Endothelial cell (in vitro differentiated cells): ENCODE measurements around the gene POLD2. TPM values are rescaled to one million over a fixed set of nuclear protein-coding genes. Genes with fewer than 3 reads are reported as not detected.
"Not testable (repeated sequence)": the region's sequence is repeated elsewhere in the genome, so short reads cannot be mapped to it uniquely, and the experiment has no call there.

ENCODE experiments used
- DNase-seq: peaks from one replicate; pipeline ENCODE4 v3.0.0; 2021; ENCODE audit warnings: low spot score
- H3K27ac Mint-ChIP-seq: one replicate; pipeline ENCODE4 v1.8.0; 2021; ENCODE audit warnings: mixed read lengths, inconsistent platforms; ENCODE audit not compliant: unreplicated experiment
- H3K27me3 Mint-ChIP-seq: one replicate; pipeline ENCODE4 v1.8.0; 2021; ENCODE audit warnings: mild to moderate bottlenecking, moderate library complexity, mixed read lengths, inconsistent platforms; ENCODE audit not compliant: unreplicated experiment
- H3K36me3 Mint-ChIP-seq: one replicate; pipeline ENCODE4 v1.8.0; 2021; ENCODE audit warnings: mild to moderate bottlenecking, low read depth, mixed read lengths, inconsistent platforms; ENCODE audit not compliant: unreplicated experiment
- H3K4me1 Mint-ChIP-seq: one replicate; pipeline ENCODE4 v1.8.0; 2021; ENCODE audit warnings: mild to moderate bottlenecking, mixed read lengths, inconsistent platforms; ENCODE audit not compliant: unreplicated experiment
- H3K4me3 Mint-ChIP-seq: one replicate; pipeline ENCODE4 v1.8.0; 2021; ENCODE audit warnings: mild to moderate bottlenecking, mixed read lengths, inconsistent platforms; ENCODE audit not compliant: unreplicated experiment
- H3K9me3 Mint-ChIP-seq: one replicate; pipeline ENCODE4 v1.8.0; 2021; ENCODE audit warnings: mixed read lengths, inconsistent platforms; ENCODE audit not compliant: unreplicated experiment
- total RNA-seq: library from RNA; stranded (reverse); fragmentation: NEBNext Ultra II Directional; extraction: Animal tissue kit (Norgen Biotek cat#: 25700); gene quantifications from one replicate; pipeline ENCODE4 v1.2.1, GENCODE V29; 2021; ENCODE audit not compliant: unreplicated experiment
- TF ChIP-seq, protein P1 (sequence below): fragments of 200-600 bp; sonication (generic); IDR thresholded peaks from one replicate; pipeline ENCODE4 v1.5.0; 2021; ENCODE audit warnings: antibody characterized with exemption; ENCODE audit not compliant: unreplicated experiment

POLD2 gene
- total RNA-seq, 1 donor from 2014 or later, result 39.9 TPM

DNA sequence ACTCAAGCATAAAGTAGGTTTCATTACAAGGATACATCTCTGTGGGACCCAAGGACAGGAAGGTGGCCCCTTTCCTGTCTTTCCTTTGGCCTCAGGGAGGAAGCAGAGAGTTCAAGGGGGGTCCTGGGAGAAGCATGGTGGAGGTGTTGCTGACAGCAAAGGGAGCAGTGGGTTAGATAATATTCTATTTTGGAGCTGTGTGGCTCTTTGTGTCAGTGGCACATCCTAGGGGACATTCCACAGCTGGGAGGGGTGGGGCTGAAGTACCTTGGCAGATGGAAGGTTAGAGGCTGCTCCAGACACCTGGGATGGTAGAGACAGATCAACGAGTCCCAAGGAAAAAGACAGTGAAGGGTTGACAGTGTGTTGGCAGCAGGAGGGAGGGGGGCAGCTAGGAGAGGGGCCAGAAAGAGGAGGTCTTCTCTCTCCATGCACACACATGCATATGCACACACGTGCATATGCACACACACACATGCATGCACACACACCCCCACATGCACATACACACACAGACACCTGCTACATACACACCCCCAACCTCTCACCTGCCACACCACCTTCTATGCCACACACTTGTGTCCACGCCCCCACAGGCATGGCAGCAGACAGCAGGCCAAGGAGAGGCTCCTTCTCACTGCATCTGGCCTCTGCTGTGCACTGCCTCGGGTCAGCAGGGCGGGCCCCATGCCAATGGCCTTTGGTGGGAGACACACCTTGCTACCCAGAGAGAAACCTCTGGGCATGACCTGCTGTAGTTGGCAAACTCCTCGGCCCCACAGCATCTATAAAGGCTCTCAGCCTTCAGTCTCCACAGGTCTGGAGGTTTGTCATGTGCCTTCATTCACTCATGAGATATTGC lies 5.6 kb upstream of the POLD2 start:
- TF ChIP-seq, protein P1, sequence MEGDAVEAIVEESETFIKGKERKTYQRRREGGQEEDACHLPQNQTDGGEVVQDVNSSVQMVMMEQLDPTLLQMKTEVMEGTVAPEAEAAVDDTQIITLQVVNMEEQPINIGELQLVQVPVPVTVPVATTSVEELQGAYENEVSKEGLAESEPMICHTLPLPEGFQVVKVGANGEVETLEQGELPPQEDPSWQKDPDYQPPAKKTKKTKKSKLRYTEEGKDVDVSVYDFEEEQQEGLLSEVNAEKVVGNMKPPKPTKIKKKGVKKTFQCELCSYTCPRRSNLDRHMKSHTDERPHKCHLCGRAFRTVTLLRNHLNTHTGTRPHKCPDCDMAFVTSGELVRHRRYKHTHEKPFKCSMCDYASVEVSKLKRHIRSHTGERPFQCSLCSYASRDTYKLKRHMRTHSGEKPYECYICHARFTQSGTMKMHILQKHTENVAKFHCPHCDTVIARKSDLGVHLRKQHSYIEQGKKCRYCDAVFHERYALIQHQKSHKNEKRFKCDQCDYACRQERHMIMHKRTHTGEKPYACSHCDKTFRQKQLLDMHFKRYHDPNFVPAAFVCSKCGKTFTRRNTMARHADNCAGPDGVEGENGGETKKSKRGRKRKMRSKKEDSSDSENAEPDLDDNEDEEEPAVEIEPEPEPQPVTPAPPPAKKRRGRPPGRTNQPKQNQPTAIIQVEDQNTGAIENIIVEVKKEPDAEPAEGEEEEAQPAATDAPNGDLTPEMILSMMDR, result no peak
- Mint-ChIP-seq H3K27ac (no peak overlapping the region), H3K36me3 (peaks cover 8% of the 10 kb centered on the region), H3K4me1 (peaks cover 12% of the 10 kb centered on the region), H3K4me3 (no peak overlapping the region), H3K27me3 (peaks cover 3% of the 10 kb centered on the region), H3K9me3 (peaks cover 4% of the 10 kb centered on the region)
- DNase-seq, result no peak

DNA sequence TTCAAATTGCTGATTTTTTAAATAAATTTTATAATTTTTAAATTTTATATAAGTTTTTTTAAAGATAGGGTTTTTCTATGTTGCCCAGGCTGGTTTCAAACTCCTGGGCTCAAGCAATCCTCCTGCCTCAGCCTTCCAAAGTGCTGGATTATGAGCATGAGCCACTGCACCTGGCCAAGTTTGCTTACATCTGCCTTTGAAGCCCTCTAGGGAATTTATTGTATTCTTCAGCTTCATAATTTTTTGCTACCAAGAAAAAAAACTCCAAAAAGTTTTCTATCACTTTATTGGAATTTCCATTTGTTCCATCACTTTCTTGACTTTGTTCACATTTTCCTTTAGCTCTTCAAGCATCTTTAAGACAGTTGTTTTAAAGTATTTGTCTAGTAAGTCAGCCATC lies 3.8 kb upstream of the POLD2 start:
- H3K36me3 Mint-ChIP-seq, result peaks cover 8% of the 10 kb centered on the region
- peaks cover 16% of the 10 kb centered on the region for H3K4me1 Mint-ChIP-seq
- TF ChIP-seq, protein P1, result no peak
- H3K27me3 Mint-ChIP-seq, result peaks cover 3% of the 10 kb centered on the region
- H3K9me3 Mint-ChIP-seq, result peaks cover 4% of the 10 kb centered on the region
- no peak for DNase-seq
- no peak overlapping the region for H3K27ac Mint-ChIP-seq
- no peak overlapping the region for H3K4me3 Mint-ChIP-seq

DNA sequence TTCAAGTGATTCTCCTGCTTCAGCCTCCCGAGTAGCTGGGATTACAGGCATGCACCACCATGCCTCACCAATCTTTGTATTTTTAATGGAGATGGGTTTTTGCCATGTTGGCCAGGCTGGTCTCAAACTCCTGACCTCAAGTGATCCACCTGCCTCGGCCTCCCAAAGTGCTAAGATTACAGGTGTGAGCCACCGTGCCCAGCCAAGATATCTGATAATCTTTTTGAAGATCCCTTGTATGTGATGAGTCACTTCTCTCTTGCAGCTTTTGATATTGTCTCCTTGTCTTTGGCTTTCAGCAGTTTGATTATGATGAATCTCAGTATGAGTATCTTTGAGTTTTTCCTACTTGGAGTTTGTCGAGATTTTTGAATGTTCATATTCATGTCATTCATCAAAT lies 3.2 kb upstream of the POLD2 start:
- peaks cover 16% of the 10 kb centered on the region for H3K4me1 Mint-ChIP-seq
- H3K27me3 Mint-ChIP-seq, H3K27ac Mint-ChIP-seq, H3K4me3 Mint-ChIP-seq, H3K9me3 Mint-ChIP-seq, DNase-seq, H3K36me3 Mint-ChIP-seq: not testable (repeated sequence)

DNA sequence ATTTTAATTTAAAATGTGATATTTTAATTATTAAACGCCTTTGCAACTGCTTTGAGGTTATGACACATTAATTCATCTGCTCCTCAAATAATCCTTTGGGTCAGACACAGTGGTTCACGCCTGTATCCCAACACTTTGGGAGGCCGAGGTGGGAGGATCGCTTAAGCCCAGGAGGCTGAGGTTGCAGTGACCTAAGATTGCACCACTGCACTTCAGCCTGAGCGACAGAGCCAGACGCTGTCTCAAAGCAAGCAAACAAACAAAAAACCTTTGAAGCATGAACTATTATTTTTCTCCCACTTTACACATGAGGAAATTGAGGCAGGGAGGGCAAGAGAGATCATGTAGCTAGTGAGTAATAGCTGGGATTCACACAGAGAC lies 1.5 kb upstream of the POLD2 start:
- Mint-ChIP-seq H3K4me1 (peaks cover 16% of the 10 kb centered on the region), H3K27me3 (peaks cover 3% of the 10 kb centered on the region), H3K9me3 (peaks cover 4% of the 10 kb centered on the region), H3K4me3 (peak overlapping the region; percentile 38), H3K36me3 (peaks cover 14% of the 10 kb centered on the region), H3K27ac (no peak overlapping the region)
- DNase-seq, result no peak
- TF ChIP-seq, protein P1, result no peak

DNA sequence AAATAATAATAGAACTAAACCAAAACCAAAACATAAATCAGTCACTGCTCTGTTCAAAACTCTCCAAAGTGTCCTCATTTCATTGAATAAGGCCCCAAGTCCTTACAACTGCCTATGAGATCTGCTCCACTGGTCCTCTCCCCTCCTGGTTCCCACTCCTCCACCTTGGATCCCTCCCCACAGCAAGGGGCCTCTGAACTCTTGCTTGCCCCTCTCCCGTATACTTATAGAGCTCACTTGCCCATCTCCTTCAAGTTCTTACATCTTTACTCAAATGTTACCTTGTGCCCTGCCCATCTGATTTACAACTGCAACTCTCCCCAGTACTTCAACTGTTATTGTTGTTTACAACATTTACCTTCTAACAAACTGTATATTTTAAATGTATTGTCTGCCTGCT lies 819 bp downstream of the POLD2 start:
- TF ChIP-seq, protein P1, result no peak
- DNase-seq, result no peak
- Mint-ChIP-seq H3K27me3 (peaks cover 5% of the 10 kb centered on the region), H3K9me3 (peaks cover 4% of the 10 kb centered on the region), H3K36me3 (peaks cover 16% of the 10 kb centered on the region), H3K4me3 (peak overlapping the region; percentile 23), H3K27ac (no peak overlapping the region), H3K4me1 (peaks cover 7% of the 10 kb centered on the region)
